ENCODE results near the gene RASSF3.

GRCh38 chr12:64653123-64653522, 42.8 kb downstream of the RASSF3 start:
- TF ChIP-seq ELF4 (CRISPR knock-in tag; IDR thresholded peaks at IDR 0.05; ENCODE audit: borderline replicate concordance) (no peak), REST (IDR thresholded peaks at IDR 0.05; ENCODE audit: borderline replicate concordance in 1 of 2, low read depth in 1 of 2, low read length in 2 of 2) (no peak), HNRNPK (IDR thresholded peaks at IDR 0.05; ENCODE audit: low read depth, low read length, poor library complexity, severe bottlenecking) (no peak), UBTF (CRISPR knock-in tag; IDR thresholded peaks at IDR 0.05) (no peak), NPAS2 (CRISPR knock-in tag; IDR thresholded peaks at IDR 0.05; ENCODE audit: borderline replicate concordance) (no peak), NBN (conservative IDR thresholded peaks at IDR 0.05) (no peak), HOXA7 (CRISPR knock-in tag; IDR thresholded peaks at IDR 0.05) (no peak), GABPA (IDR thresholded peaks at IDR 0.05; ENCODE audit: low read depth, low read length) (no peak), GABPA (CRISPR knock-in tag; IDR thresholded peaks at IDR 0.05; ENCODE audit: low read depth) (no peak), MAZ (IDR thresholded peaks at IDR 0.05; ENCODE audit: borderline replicate concordance, low read depth, low read length) (no peak), MAZ (CRISPR knock-in tag; IDR thresholded peaks at IDR 0.05; ENCODE audit: low read depth) (no peak), MAX (IDR thresholded peaks at IDR 0.05) (no peak), MXD4 (CRISPR knock-in tag; IDR thresholded peaks at IDR 0.05) (no peak), FOXA1 (IDR thresholded peaks at IDR 0.05) (no peak), FOXA1 (CRISPR knock-in tag; IDR thresholded peaks at IDR 0.05) (no peak)

Measured in HepG2 (cell line).